ENCODE results near the gene TLE2. TPM values are rescaled to one million over a fixed set of nuclear protein-coding genes. Genes with fewer than 3 reads are reported as not detected.

Gene TLE2
- total RNA-seq, 1 experiment from 2014 or later = 6.2 TPM

DNA sequence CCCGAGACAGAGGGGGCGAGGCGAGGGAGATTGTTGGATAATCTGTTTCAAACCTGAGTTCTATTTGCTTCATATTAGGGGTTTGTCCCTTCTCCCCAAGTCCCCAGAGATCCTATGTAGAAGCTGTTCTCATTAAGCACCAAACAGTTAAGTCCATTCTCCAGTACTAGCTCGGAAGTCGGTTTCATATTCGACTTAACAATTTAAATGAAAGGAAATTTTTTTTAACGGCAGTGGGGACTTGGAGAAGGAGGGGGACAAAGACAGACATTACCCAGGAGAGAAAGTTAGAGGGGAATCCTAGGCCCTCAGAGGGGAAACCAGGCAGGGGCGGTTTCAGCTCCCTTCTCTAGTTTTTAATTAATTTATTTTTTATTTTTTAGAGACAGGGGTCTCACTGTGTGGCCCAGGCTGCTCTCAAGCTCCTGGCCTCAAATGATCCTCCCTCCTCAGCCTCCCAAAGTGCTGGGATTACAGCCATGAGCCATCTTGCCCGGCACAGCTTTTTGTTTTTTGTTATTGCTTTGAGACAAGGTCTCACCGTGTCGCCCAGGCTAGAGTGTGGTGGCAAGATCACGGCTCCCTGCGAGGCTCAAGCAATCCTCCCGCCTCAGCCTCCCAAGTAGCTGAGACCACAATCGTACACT lies 13.7 kb upstream of the TLE2 start:
- TF ChIP-seq POLR2AphosphoS5 (IDR thresholded peaks at IDR 0.05; ENCODE audit: low read depth, low read length) (no peak), SIN3A (IDR thresholded peaks at IDR 0.05; ENCODE audit: borderline replicate concordance, insufficient read depth, low read depth, low read length) (no peak), TCF7L2 (IDR thresholded peaks at IDR 0.05; ENCODE audit: low read depth, low read length) (no peak)
- TF ChIP-seq, protein P1, sequence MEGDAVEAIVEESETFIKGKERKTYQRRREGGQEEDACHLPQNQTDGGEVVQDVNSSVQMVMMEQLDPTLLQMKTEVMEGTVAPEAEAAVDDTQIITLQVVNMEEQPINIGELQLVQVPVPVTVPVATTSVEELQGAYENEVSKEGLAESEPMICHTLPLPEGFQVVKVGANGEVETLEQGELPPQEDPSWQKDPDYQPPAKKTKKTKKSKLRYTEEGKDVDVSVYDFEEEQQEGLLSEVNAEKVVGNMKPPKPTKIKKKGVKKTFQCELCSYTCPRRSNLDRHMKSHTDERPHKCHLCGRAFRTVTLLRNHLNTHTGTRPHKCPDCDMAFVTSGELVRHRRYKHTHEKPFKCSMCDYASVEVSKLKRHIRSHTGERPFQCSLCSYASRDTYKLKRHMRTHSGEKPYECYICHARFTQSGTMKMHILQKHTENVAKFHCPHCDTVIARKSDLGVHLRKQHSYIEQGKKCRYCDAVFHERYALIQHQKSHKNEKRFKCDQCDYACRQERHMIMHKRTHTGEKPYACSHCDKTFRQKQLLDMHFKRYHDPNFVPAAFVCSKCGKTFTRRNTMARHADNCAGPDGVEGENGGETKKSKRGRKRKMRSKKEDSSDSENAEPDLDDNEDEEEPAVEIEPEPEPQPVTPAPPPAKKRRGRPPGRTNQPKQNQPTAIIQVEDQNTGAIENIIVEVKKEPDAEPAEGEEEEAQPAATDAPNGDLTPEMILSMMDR (IDR thresholded peaks at IDR 0.05) = no peak
- TF ChIP-seq, protein P2, sequence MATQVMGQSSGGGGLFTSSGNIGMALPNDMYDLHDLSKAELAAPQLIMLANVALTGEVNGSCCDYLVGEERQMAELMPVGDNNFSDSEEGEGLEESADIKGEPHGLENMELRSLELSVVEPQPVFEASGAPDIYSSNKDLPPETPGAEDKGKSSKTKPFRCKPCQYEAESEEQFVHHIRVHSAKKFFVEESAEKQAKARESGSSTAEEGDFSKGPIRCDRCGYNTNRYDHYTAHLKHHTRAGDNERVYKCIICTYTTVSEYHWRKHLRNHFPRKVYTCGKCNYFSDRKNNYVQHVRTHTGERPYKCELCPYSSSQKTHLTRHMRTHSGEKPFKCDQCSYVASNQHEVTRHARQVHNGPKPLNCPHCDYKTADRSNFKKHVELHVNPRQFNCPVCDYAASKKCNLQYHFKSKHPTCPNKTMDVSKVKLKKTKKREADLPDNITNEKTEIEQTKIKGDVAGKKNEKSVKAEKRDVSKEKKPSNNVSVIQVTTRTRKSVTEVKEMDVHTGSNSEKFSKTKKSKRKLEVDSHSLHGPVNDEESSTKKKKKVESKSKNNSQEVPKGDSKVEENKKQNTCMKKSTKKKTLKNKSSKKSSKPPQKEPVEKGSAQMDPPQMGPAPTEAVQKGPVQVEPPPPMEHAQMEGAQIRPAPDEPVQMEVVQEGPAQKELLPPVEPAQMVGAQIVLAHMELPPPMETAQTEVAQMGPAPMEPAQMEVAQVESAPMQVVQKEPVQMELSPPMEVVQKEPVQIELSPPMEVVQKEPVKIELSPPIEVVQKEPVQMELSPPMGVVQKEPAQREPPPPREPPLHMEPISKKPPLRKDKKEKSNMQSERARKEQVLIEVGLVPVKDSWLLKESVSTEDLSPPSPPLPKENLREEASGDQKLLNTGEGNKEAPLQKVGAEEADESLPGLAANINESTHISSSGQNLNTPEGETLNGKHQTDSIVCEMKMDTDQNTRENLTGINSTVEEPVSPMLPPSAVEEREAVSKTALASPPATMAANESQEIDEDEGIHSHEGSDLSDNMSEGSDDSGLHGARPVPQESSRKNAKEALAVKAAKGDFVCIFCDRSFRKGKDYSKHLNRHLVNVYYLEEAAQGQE (IDR thresholded peaks at IDR 0.05; ENCODE audit: insufficient read depth in 1 of 2, low read depth in 2 of 2, low read length in 1 of 2) = no peak
- intact Hi-C loops (cut with micrococcal nuclease; ENCODE audit: unreplicated experiment) = no loop called here
- no peaks in the 10 kb centered on the region for H3K36me3 ChIP-seq (ENCODE audit: control insufficient read depth, insufficient read depth, low read length)
- ATAC-seq (no peak), DNase-seq (ENCODE audit: low read depth, low spot score) (no peak)
- ChIA-PET POLR2A (no interaction called here), CTCF (no interaction called here)
- no TSS peak for BruUV-seq (replicated peaks)
- H3K27ac ChIP-seq (ENCODE audit: low read length) = no peak overlapping the region
- in situ Hi-C loops (cut with HindIII; ENCODE audit: low pct_unique_long_range_greater_than_20kb, low sequenced_read_pairs) = no loop called here
- no peaks in the 10 kb centered on the region for H3K27me3 ChIP-seq (ENCODE audit: control insufficient read depth, insufficient read depth, low read length)
- no peak overlapping the region for H3K4me3 ChIP-seq (ENCODE audit: low read depth in 2 of 2, low read length in 2 of 2)
- H3K4me1 ChIP-seq (ENCODE audit: control insufficient read depth, insufficient read depth, low read length) = peaks cover 7% of the 10 kb centered on the region
- no peaks in the 10 kb centered on the region for H3K9me3 ChIP-seq (ENCODE audit: control insufficient read depth, insufficient read depth, low read depth, low read length)

DNA sequence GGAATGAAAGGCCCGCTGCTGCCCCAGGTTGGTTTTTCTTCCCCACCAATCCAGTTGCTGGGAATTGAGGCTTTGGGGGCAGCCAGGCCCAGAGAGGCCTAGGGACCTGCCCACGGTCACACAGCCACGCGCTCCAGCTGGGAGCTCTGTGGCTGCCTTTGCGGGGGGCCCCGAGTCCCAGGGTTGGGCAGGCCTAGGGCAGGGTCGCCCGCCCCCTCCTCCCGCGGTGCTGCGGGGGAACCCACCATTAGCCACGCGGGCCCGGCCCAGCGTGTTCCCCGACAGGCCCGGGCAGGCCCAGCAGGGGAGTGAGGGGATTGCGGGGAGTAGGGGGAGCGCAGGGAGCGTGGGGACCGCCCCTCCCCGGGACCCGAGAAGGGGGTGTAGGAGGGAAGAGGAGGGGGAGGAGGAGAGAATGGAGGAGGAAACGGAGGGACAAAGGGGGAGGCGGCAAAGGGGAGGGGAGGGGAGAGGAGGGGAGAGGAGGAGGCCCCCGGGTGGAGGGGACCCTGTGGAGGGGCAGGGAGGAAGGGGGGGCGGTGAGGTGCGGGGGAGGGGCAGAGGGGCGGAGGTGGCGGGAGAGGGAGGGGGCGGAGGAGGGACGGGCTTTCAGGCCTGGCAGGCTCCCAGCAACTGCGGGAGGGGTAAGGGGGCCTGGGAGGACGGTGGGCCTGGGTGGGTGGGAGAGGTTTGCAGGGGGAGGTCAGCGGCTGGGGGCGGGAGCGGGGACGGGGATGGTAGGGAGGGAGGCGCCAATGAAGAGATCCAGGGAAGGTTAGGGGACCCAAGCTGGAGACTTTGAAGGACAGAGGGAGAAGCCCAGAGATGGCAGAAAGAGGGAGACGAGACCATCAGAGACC lies 12.9 kb upstream of the TLE2 start:
- Histone ChIP-seq H3K27ac (ENCODE audit: low read length) (no peak overlapping the region), H3K27me3 (ENCODE audit: control insufficient read depth, insufficient read depth, low read length) (no peaks in the 10 kb centered on the region), H3K9me3 (ENCODE audit: control insufficient read depth, insufficient read depth, low read depth, low read length) (no peaks in the 10 kb centered on the region), H3K4me3 (ENCODE audit: low read depth in 2 of 2, low read length in 2 of 2) (no peak overlapping the region), H3K36me3 (ENCODE audit: control insufficient read depth, insufficient read depth, low read length) (no peaks in the 10 kb centered on the region), H3K4me1 (ENCODE audit: control insufficient read depth, insufficient read depth, low read length) (peaks cover 7% of the 10 kb centered on the region; the same call in 1 of the 2 replicates)
- ChIA-PET POLR2A (no interaction called here), CTCF (no interaction called here)
- intact Hi-C loops (cut with micrococcal nuclease; ENCODE audit: unreplicated experiment) (no loop called here), in situ Hi-C loops (cut with HindIII; ENCODE audit: low pct_unique_long_range_greater_than_20kb, low sequenced_read_pairs) (no loop called here)
- BruUV-seq (replicated peaks) = no TSS peak
- TF ChIP-seq, protein P2 (IDR thresholded peaks at IDR 0.05; ENCODE audit: insufficient read depth in 1 of 2, low read depth in 2 of 2, low read length in 1 of 2) = no peak
- TF ChIP-seq, protein P1 (IDR thresholded peaks at IDR 0.05) = no peak
- TF ChIP-seq SIN3A (IDR thresholded peaks at IDR 0.05; ENCODE audit: borderline replicate concordance, insufficient read depth, low read depth, low read length) (no peak), TCF7L2 (IDR thresholded peaks at IDR 0.05; ENCODE audit: low read depth, low read length) (no peak), POLR2AphosphoS5 (IDR thresholded peaks at IDR 0.05; ENCODE audit: low read depth, low read length) (no peak)
- DNase-seq (ENCODE audit: low read depth, low spot score) (no peak), ATAC-seq (no peak)

All from Panc1 (cell line).